ENCODE data around the gene PPAT.
"Not testable (repeated sequence)": the region's sequence is repeated elsewhere in the genome, so short reads cannot be mapped to it uniquely, and the experiment has no call there.

The PPAT gene

GRCh38 chr4:56435140-56435926, at the start of gene PPAT:
TSS of gene PPAT (minus strand) at chr4:56435615. CDS start at chr4:56435477, 138 bp downstream.
- DNase-seq (ENCODE audit: low read depth): peak; percentile 97

GRCh38 chr4:56480691-56481090, 45.3 kb upstream of the PPAT start:
- peak; percentile 25 for DNase-seq (ENCODE audit: low read depth)

GRCh38 chr4:56477192-56477702, 41.8 kb upstream of the PPAT start:
- DNase-seq (ENCODE audit: low read depth): no peak

- no peak for DNase-seq (ENCODE audit: low read depth)
Measured at GRCh38 chr4:56475917-56476316, 40.5 kb upstream of the PPAT start.

- no peak for DNase-seq (ENCODE audit: low read depth)
Measured at GRCh38 chr4:56469489-56470210, 34.2 kb upstream of the PPAT start.

- DNase-seq (ENCODE audit: low read depth): no peak
Measured at GRCh38 chr4:56468097-56468422, 32.6 kb upstream of the PPAT start.

GRCh38 chr4:56467284-56468096, 32.1 kb upstream of the PPAT start, which contains the start of gene SRP72:
TSS of gene SRP72 (plus strand) at chr4:56467617. CDS start at chr4:56467636, 19 bp downstream.
- peak; percentile 82 for DNase-seq (ENCODE audit: low read depth)

GRCh38 chr4:56466910-56467283, 31.5 kb upstream of the PPAT start:
- no peak for DNase-seq (ENCODE audit: low read depth)

- DNase-seq (ENCODE audit: low read depth): peak; percentile 51
Measured at GRCh38 chr4:56466296-56466761, 30.9 kb upstream of the PPAT start.

GRCh38 chr4:56465599-56466295, 30.3 kb upstream of the PPAT start:
- no peak for DNase-seq (ENCODE audit: low read depth)

- DNase-seq (ENCODE audit: low read depth): no peak
Measured at GRCh38 chr4:56464581-56464980, 29.2 kb upstream of the PPAT start.

- DNase-seq (ENCODE audit: low read depth): no peak
Measured at GRCh38 chr4:56463711-56464110, 28.3 kb upstream of the PPAT start.

- no peak for DNase-seq (ENCODE audit: low read depth)
Measured at GRCh38 chr4:56462157-56462556, 26.7 kb upstream of the PPAT start.

GRCh38 chr4:56460085-56460484, 24.7 kb upstream of the PPAT start:
- DNase-seq (ENCODE audit: low read depth): no peak

GRCh38 chr4:56450342-56450741, 14.9 kb upstream of the PPAT start:
- no peak for DNase-seq (ENCODE audit: low read depth)

- not testable (repeated sequence) for DNase-seq (ENCODE audit: low read depth)
Measured at GRCh38 chr4:56449475-56449874, 14.1 kb upstream of the PPAT start.

- DNase-seq (ENCODE audit: low read depth): no peak
Measured at GRCh38 chr4:56448301-56448700, 12.9 kb upstream of the PPAT start.

- no peak for DNase-seq (ENCODE audit: low read depth)
Measured at GRCh38 chr4:56445699-56446098, 10.3 kb upstream of the PPAT start.

GRCh38 chr4:56444719-56445118, 9.3 kb upstream of the PPAT start:
- DNase-seq (ENCODE audit: low read depth): no peak

GRCh38 chr4:56440983-56441382, 5.6 kb upstream of the PPAT start:
- DNase-seq (ENCODE audit: low read depth): no peak

- DNase-seq (ENCODE audit: low read depth): no peak
Measured at GRCh38 chr4:56438766-56439165, 3.4 kb upstream of the PPAT start.

Measured in fibroblast of gingiva (primary cell).